ENCODE measurements around the gene CPM. TPM values are rescaled to one million over a fixed set of nuclear protein-coding genes. Genes with fewer than 3 reads are reported as not detected.

Gene CPM
- total and polyA plus RNA-seq, 2 of the 4 experiments (the other 2 are of a cell fraction) = 2.0 to 8.8 TPM

GRCh38 chr12:68953536-68953935 lies 20.6 kb upstream of the CPM start:
- no peak overlapping the region for H2BK20ac ChIP-seq (ENCODE audit: low read depth, low read length)
- H2BK15ac ChIP-seq (ENCODE audit: low read depth, low read length) = no peak overlapping the region
- ChIA-PET POLR2A (ENCODE audit: unreplicated experiment) (no interaction called here), CTCF (no interaction called here)
- H3K27me3 ChIP-seq (ENCODE audit: control insufficient read depth, insufficient read depth, low read length) = no peaks in the 10 kb centered on the region
- no peak overlapping the region for H4K91ac ChIP-seq (ENCODE audit: insufficient read depth, low read depth, low read length)
- DNase-seq = no peak
- intact Hi-C loops (cut with micrococcal nuclease) (no loop called here), dilution Hi-C loops (cut with HindIII; ENCODE audit: low sequenced_read_pairs, unreplicated experiment) (no loop called here), in situ Hi-C loops (cut with MboI; ENCODE audit: low sequenced_read_pairs) (no loop called here)
- no peak overlapping the region for H2BK5ac ChIP-seq (ENCODE audit: low read depth, low read length, poor library complexity, severe bottlenecking)
- 0 out of 2 replicates have a peak overlapping the region, but pooled peaks have one; percentile 4 for H3K23ac ChIP-seq (ENCODE audit: low read depth, low read length)
- TF ChIP-seq MAFK (IDR thresholded peaks at IDR 0.05; ENCODE audit: low read depth, low read length) = no peak
- no peak for TF ChIP-seq RCOR1 (IDR thresholded peaks at IDR 0.05; ENCODE audit: insufficient replicate concordance, low read length)
- no peak for TF ChIP-seq POLR2A (IDR thresholded peaks at IDR 0.05; ENCODE audit: low read depth, low read length)
- no peak for TF ChIP-seq MXI1 (IDR thresholded peaks at IDR 0.05; ENCODE audit: borderline replicate concordance, low read depth, low read length)
- no peak for TF ChIP-seq FOS (IDR thresholded peaks at IDR 0.05; ENCODE audit: low read depth, low read length)
- no peak for TF ChIP-seq RFX5 (IDR thresholded peaks at IDR 0.05; ENCODE audit: low read depth, low read length)
- no peak for TF ChIP-seq USF2 (IDR thresholded peaks at IDR 0.05; ENCODE audit: low read depth, low read length)
- no peak for TF ChIP-seq ELK1 (IDR thresholded peaks at IDR 0.05; ENCODE audit: borderline replicate concordance, low read depth, low read length)
- TF ChIP-seq CTCF (conservative IDR thresholded peaks at IDR 0.05; ENCODE audit: low read depth, low read length) = no peak
- TF ChIP-seq SMC3 (IDR thresholded peaks at IDR 0.05; ENCODE audit: low read depth, low read length) = no peak
- no peak for TF ChIP-seq RAD21 (IDR thresholded peaks at IDR 0.05; ENCODE audit: low read length)
- no peak for TF ChIP-seq MAZ (IDR thresholded peaks at IDR 0.05; ENCODE audit: borderline replicate concordance, low read depth, low read length)
- no peak for TF ChIP-seq CHD1 (IDR thresholded peaks at IDR 0.05; ENCODE audit: low read depth, low read length)
- no peak for TF ChIP-seq NFE2L2 (IDR thresholded peaks at IDR 0.05; ENCODE audit: low read depth, low read length)
- TF ChIP-seq CEBPB (IDR thresholded peaks at IDR 0.05; ENCODE audit: low read depth, low read length) = no peak
- TF ChIP-seq BHLHE40 (IDR thresholded peaks at IDR 0.05; ENCODE audit: low read depth, low read length) = no peak
- H3K9me3 ChIP-seq (ENCODE audit: control insufficient read depth, insufficient read depth, low read length) = no peaks in the 10 kb centered on the region
- H3K4me2 ChIP-seq (ENCODE audit: low read depth, low read length) = no peak overlapping the region
- H2BK120ac ChIP-seq (ENCODE audit: low read depth, low read length) = no peak overlapping the region
- no peak overlapping the region for H3K27ac ChIP-seq (ENCODE audit: insufficient read depth, low read length)
- H4K20me1 ChIP-seq (ENCODE audit: insufficient read depth, low read length) = no peaks in the 10 kb centered on the region
- no peak overlapping the region for H3K4ac ChIP-seq (ENCODE audit: low read depth, low read length)
- H3K56ac ChIP-seq (ENCODE audit: extremely low read depth, insufficient read depth, low read length) = no peak overlapping the region
- no peak overlapping the region for H3K14ac ChIP-seq (replicated peaks; ENCODE audit: low read depth, low read length)
- no peak overlapping the region for H4K8ac ChIP-seq (ENCODE audit: low read depth in 2 of 2, low read length in 2 of 2)
- no peaks in the 10 kb centered on the region for H3K79me1 ChIP-seq (ENCODE audit: low read depth in 1 of 2, low read length in 2 of 2)
- no TSS peak for BruUV-seq (replicated peaks)
- no peak for ATAC-seq (ENCODE audit: low read depth)
- H3K18ac ChIP-seq (ENCODE audit: low read depth, low read length) = no peak overlapping the region
- H2AK9ac ChIP-seq (replicated peaks; ENCODE audit: low read depth, low read length, poor library complexity) = no peak overlapping the region
- no CpG with 5 or more reads among the region's 2 CpGs for WGBS, 2 experiments (ENCODE audit: extremely low coverage in 2 of 2, insufficient read length in 1 of 2)
- H4K5ac ChIP-seq (ENCODE audit: low read depth, low read length) = no peak overlapping the region
- peak overlapping the region; percentile 56 for H2AFZ ChIP-seq (replicated peaks; ENCODE audit: low read length, poor library complexity)
- no peaks in the 10 kb centered on the region for H3K36me3 ChIP-seq (ENCODE audit: control insufficient read depth, insufficient read depth, low read length)
- no peak overlapping the region for H2AK5ac ChIP-seq (ENCODE audit: low read depth, low read length)
- H3K9ac ChIP-seq (ENCODE audit: low read depth, low read length) = no peak overlapping the region
- H3K9me1 ChIP-seq (ENCODE audit: insufficient read depth, low read length) = peaks cover 3% of the 10 kb centered on the region; the same call in 1 of the 2 replicates
- no peak overlapping the region for H3K4me3 ChIP-seq (ENCODE audit: insufficient read depth, low read depth, low read length)
- peaks cover 4% of the 10 kb centered on the region; the same call in 1 of the 2 replicates for H3K4me1 ChIP-seq (ENCODE audit: control insufficient read depth, insufficient read depth, low read length)
